Measurements from ENCODE around the gene FAIM2. TPM values are rescaled to one million over a fixed set of nuclear protein-coding genes. Genes with fewer than 3 reads are reported as not detected.

The FAIM2 gene
- total and polyA plus RNA-seq, 7 donors = 1.2 to 12.8 (median 6.1) TPM; not detected in 1

DNA sequence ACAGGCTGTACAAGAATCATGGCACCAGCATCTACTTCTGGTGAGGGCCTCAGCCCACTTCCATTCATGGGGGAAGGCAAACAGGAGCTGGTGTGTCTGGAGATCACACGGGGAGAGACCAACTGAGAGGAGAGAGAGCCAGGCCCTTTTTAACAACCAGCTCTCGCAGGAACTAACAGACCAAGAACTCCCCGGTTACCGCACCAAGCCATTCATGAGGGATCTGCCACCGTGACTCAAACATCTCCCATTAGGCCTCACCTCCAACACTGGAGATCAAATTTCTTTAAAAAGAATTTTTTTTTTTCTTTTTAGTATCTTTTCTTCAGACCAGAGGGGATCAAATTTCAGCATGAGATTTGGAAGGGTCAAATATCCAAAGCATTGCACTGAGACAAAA lies 30.1 kb upstream of the FAIM2 start:
- no peak for DNase-seq
- Histone ChIP-seq H3K36me3 (no peaks in the 10 kb centered on the region), H3K27ac (no peak overlapping the region), H3K4me3 (no peak overlapping the region), H3K4me1 (no peaks in the 10 kb centered on the region), H3K9me3 (no peaks in the 10 kb centered on the region), H3K27me3 (no peaks in the 10 kb centered on the region)
- WGBS, 2 donors = 87 to 89% methylated on average over 5 of the region's 5 CpGs
- TF ChIP-seq POLR2A (IDR thresholded peaks at IDR 0.05) (no peak), POLR2AphosphoS5 (IDR thresholded peaks at IDR 0.05) (no peak)
- intact Hi-C loops (cut with DNase I) = no loop called here

DNA sequence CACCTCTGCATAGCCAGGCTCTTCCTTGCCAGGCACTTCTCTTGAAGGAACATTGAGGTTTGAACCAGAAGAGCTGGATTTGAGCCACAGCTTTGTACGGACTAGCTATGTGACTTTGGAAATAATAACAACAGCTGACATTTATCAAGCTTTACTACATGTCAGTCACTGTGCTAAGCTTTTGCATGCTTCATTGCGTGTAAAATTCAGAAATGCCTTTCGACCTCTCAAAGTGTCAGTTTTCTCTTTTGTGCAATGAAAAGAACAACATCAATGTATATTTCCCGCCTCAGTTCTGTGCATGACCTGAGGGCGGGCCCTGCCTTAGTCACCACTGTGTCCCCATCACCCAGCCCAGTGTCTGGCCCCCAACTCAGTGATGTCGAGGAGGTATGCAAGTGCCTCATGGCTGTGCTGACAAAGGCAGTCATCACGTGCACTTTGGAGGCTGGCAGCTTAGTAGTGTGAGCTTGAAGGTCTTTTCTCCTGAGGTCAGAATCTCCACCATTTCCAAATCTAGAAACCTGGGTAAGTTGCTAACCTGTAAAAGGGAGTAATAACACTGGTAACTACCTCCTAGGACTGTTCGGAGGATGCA lies 28.9 kb upstream of the FAIM2 start:
- no peak for DNase-seq
- no peaks in the 10 kb centered on the region for H3K36me3 ChIP-seq
- no peaks in the 10 kb centered on the region for H3K9me3 ChIP-seq
- H3K27ac ChIP-seq = no peak overlapping the region
- no peaks in the 10 kb centered on the region for H3K4me1 ChIP-seq
- TF ChIP-seq EP300 (IDR thresholded peaks at IDR 0.05) = no peak
- TF ChIP-seq, protein P1, sequence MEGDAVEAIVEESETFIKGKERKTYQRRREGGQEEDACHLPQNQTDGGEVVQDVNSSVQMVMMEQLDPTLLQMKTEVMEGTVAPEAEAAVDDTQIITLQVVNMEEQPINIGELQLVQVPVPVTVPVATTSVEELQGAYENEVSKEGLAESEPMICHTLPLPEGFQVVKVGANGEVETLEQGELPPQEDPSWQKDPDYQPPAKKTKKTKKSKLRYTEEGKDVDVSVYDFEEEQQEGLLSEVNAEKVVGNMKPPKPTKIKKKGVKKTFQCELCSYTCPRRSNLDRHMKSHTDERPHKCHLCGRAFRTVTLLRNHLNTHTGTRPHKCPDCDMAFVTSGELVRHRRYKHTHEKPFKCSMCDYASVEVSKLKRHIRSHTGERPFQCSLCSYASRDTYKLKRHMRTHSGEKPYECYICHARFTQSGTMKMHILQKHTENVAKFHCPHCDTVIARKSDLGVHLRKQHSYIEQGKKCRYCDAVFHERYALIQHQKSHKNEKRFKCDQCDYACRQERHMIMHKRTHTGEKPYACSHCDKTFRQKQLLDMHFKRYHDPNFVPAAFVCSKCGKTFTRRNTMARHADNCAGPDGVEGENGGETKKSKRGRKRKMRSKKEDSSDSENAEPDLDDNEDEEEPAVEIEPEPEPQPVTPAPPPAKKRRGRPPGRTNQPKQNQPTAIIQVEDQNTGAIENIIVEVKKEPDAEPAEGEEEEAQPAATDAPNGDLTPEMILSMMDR (IDR thresholded peaks at IDR 0.05) = no peak
- no peak for TF ChIP-seq POLR2AphosphoS5 (IDR thresholded peaks at IDR 0.05)
- no peak for TF ChIP-seq POLR2A (IDR thresholded peaks at IDR 0.05)
- intact Hi-C loops (cut with DNase I) = no loop called here
- H3K27me3 ChIP-seq = no peaks in the 10 kb centered on the region
- H3K4me3 ChIP-seq = no peak overlapping the region
- WGBS, 2 donors = 86 to 88% methylated on average over 8 of the region's 8 CpGs

DNA sequence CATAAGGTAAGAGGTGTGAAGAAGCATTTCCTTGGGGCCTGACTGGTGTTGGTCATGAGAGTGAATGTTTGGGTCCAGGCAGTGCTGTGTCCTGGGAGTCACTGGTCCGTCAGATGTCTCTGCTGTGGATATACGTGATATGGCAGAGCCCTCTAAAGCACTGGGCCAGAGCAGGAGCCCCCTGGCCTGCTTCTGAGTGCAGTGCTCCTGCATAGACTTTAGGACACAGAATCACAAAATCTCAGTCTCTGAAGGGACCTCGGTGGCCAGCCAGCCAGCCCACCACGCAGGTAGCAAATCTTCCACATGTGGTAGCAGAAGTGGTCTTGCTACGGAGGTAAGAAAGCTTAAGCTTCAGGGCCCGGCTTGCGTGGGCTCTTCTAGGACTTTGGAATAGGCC lies 28.3 kb upstream of the FAIM2 start:
- no peak for TF ChIP-seq EP300 (IDR thresholded peaks at IDR 0.05)
- TF ChIP-seq, protein P1 (IDR thresholded peaks at IDR 0.05) = no peak
- no peaks in the 10 kb centered on the region for H3K4me1 ChIP-seq
- intact Hi-C loops (cut with DNase I) = no loop called here
- WGBS, 2 donors = 66 to 77% methylated on average over 7 of the region's 7 CpGs
- H3K36me3 ChIP-seq = no peaks in the 10 kb centered on the region
- H3K9me3 ChIP-seq = no peaks in the 10 kb centered on the region
- no peak overlapping the region for H3K4me3 ChIP-seq
- H3K27me3 ChIP-seq = no peaks in the 10 kb centered on the region
- DNase-seq = no peak
- H3K27ac ChIP-seq = no peak overlapping the region

DNA sequence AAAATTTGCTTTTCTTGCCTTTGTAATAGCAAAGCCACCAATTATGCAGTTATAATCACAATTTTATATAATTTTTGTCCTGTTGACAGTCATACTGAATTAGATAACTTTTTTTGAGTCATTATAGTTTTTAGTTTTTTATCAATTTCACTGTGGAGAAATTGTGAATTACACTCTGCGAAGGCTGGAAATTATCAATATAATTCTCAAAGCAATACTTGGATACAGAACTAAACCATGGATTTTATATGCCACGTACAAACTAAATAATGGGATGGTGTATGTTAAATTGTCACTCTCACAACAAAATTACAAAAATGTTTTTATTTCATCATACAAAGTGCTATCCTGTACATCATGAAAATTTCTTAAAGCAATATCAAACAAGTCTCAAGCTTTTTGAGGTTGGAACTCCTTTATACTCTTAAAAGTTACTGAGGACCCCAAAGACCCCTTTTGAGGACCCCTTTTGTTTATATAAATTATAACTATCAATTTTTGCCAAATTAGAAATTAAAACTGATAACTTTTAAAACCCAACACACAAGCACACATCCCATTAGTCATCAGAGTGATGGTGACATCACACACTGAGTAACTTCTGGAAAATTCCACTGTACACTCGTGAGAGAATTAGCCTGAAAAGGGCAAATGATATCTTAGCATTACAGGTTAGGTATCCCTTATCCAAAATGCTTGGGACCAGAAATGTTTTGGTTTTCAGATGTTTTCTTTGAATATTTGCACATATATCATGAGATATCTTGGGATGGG lies 27.0 kb upstream of the FAIM2 start:
- intact Hi-C loops (cut with DNase I) = no loop called here
- Histone ChIP-seq H3K36me3 (no peaks in the 10 kb centered on the region), H3K4me3 (no peak overlapping the region), H3K27me3 (no peaks in the 10 kb centered on the region), H3K27ac (no peak overlapping the region), H3K9me3 (no peaks in the 10 kb centered on the region), H3K4me1 (no peaks in the 10 kb centered on the region)
- 61 to 78% methylated on average over 3 of the region's 3 CpGs for WGBS, 2 donors
- TF ChIP-seq, protein P1 (IDR thresholded peaks at IDR 0.05) = no peak
- TF ChIP-seq POLR2A (IDR thresholded peaks at IDR 0.05) = no peak
- no peak for TF ChIP-seq EP300 (IDR thresholded peaks at IDR 0.05)
- no peak for TF ChIP-seq POLR2AphosphoS5 (IDR thresholded peaks at IDR 0.05)
- DNase-seq = no peak

DNA sequence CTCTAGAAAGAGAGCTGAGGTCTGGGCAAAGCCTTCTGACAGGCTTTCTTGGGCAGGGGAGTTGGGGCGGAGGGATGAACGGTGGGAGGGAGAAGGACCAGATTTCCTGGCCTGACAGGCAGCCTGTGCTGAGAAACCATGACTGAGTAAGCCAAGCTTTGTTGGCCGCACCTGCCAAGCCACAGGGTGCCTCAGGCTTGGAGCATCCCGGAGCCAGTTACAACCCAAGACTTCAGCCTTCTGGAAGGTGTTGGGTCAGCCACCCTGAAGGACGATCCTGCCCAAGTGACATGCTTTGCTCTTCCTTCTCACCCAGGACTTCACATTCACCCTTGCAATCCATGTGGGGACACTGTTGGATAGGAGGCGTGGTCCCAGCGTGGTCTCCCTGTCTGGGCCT lies 25.9 kb upstream of the FAIM2 start:
- H3K4me3 ChIP-seq = no peak overlapping the region
- no peaks in the 10 kb centered on the region for H3K9me3 ChIP-seq
- H3K4me1 ChIP-seq = no peaks in the 10 kb centered on the region
- intact Hi-C loops (cut with DNase I) = no loop called here
- no peak overlapping the region for H3K27ac ChIP-seq
- DNase-seq = no peak
- TF ChIP-seq EP300 (IDR thresholded peaks at IDR 0.05) (no peak), POLR2AphosphoS5 (IDR thresholded peaks at IDR 0.05) (no peak), POLR2A (IDR thresholded peaks at IDR 0.05) (no peak)
- TF ChIP-seq, protein P1 (IDR thresholded peaks at IDR 0.05) = no peak
- WGBS, 2 donors = 86 to 91% methylated on average over 7 of the region's 7 CpGs
- no peaks in the 10 kb centered on the region for H3K27me3 ChIP-seq
- no peaks in the 10 kb centered on the region for H3K36me3 ChIP-seq
